Muscle layer of colon (tissue), 2 donors: Measurements from ENCODE around the gene SSBP3.

Source experiments
- H3K27ac ChIP-seq: one replicate; pipeline ENCODE4 v1.7.0; 2013; ENCODE audit warnings: low read depth, mild to moderate bottlenecking, low read length, moderate library complexity
- H3K27me3 ChIP-seq, 2 donors: one replicate each; pipeline ENCODE4 v1.7.0; 2013; ENCODE audit warnings: low read length in 2 of 2, mild to moderate bottlenecking in 2 of 2; ENCODE audit not compliant: insufficient read depth in 2 of 2, control insufficient read depth in 1 of 2
- H3K36me3 ChIP-seq: one replicate; pipeline ENCODE4 v1.7.0; 2013; ENCODE audit warnings: mild to moderate bottlenecking, low read length; ENCODE audit not compliant: insufficient read depth
- H3K4me1 ChIP-seq: one replicate; pipeline ENCODE4 v1.7.0; 2013; ENCODE audit warnings: mild to moderate bottlenecking, low read length; ENCODE audit not compliant: insufficient read depth
- H3K4me3 ChIP-seq, 2 donors: one replicate each; pipeline ENCODE4 v1.7.0; 2013; ENCODE audit warnings: low read length in 2 of 2, low read depth in 1 of 2, mild to moderate bottlenecking in 1 of 2, moderate library complexity in 1 of 2
- H3K9ac ChIP-seq: one replicate; pipeline ENCODE4 v1.7.0; 2013; ENCODE audit warnings: low read length
- H3K9me3 ChIP-seq: one replicate; pipeline ENCODE4 v1.7.0; 2013; ENCODE audit warnings: mild to moderate bottlenecking, low read length
- donor health status: abdominal sarcoma.
- donor health status: Adenocarcinoma of cecum.

Gene SSBP3

DNA sequence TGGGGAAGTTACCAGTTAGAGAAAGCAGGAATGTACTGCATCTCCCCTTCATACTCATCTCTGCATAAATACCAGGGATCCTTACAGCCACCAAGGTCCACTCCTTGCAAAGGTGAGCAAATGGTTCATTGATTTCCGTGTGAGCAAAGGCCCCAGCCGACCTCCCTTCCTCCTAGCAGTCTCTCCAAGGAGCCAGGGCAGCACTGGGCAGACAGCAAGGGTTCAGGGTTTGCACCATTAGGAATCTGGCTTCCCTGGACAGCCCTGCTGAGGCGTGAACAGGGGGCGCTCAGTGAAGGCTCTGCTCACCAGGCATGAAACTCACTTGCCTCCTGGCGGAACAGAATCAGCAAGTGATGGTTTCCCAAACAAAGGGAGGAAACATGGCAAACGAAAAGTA is 140.5 kb downstream of the SSBP3 start:
- H3K36me3 ChIP-seq, result no peaks in the 10 kb centered on the region
- no peaks in the 10 kb centered on the region for H3K9me3 ChIP-seq
- no peak overlapping the region for H3K27ac ChIP-seq
- no peak overlapping the region for H3K9ac ChIP-seq
- no peaks in the 10 kb centered on the region for H3K27me3 ChIP-seq
- no peak overlapping the region for H3K4me3 ChIP-seq
- peaks cover 28% of the 10 kb centered on the region for H3K4me1 ChIP-seq

DNA sequence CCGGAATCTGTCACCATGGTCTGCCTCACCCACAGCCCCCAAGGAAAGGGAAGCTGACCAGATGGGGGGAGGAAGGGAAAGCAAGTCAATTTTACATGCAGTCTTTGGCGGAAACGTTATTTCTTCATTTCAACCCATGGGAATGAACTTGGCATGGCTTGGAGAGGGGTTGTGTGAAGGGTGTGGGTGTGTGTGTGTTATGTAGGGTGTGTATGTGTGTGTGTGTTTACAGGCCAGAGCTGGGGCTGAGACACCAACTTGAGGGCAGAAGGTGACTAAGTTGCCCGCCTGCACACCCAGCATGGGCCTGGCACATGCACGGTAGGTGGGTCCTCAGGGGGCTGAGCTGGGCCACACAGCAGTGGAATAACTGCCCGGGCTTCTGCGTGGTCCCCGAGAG is 141.1 kb downstream of the SSBP3 start:
- Histone ChIP-seq H3K9me3 (no peaks in the 10 kb centered on the region), H3K27me3 (no peaks in the 10 kb centered on the region), H3K4me3 (no peak overlapping the region), H3K36me3 (no peaks in the 10 kb centered on the region), H3K4me1 (peaks cover 27% of the 10 kb centered on the region), H3K9ac (no peak overlapping the region), H3K27ac (no peak overlapping the region)

DNA sequence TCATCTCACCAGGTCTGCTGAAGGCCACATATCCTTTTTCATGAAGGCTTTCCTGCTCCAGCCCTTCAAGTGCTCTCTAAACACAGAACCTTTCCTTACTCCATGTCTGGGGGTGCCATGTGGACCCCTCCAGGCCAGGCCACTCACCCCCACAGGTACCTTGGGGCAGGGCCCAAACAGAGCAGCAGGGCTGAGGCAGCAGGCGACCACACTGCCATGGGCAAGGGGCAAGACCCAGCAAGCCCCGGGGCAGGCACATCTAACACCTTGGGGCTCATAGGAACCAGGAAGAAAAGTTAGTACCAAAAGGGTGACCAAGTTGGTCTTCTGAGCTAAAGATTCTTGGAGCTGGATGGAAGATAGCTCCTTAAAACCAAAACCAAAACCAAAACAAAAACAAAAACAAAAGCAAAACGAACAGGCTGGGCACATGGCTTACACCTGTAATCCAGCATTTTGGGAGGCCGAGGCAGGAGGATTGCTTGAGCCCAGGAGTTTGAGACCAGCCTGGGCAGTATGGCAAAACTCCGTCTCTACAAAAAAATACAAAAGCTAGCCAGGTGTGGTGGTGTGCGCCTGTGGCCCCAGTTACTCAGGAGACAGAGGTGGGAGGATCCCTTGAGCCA is 142.5 kb downstream of the SSBP3 start:
- no peak overlapping the region for H3K27ac ChIP-seq
- H3K36me3 ChIP-seq, result no peaks in the 10 kb centered on the region

DNA sequence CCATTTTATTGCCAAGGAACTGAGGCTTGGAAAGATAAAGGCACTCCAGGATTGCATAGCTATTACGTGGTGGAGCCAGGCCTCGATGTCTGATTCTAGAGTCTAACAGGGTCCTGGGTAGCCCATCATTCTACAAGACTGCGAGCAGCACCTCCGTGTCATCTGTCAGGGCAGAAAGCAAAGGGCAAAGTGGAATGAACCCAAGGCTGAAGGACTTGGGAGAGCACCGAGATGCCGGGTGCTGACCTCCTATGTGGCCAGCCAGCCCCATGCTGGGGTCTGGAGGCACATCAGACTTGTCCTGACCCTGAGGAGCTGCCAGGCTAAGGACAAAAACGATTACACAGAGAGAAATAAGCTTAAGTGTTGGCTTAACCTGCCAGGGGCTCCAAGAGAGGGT is 143.9 kb downstream of the SSBP3 start:
- no peak overlapping the region for H3K9ac ChIP-seq
- peaks cover 10% of the 10 kb centered on the region for H3K4me1 ChIP-seq
- no peak overlapping the region for H3K4me3 ChIP-seq
- H3K27ac ChIP-seq, result no peak overlapping the region
- no peaks in the 10 kb centered on the region for H3K27me3 ChIP-seq
- H3K9me3 ChIP-seq, result no peaks in the 10 kb centered on the region
- no peaks in the 10 kb centered on the region for H3K36me3 ChIP-seq

More for the DNA sequence above, 142.5 kb downstream of the SSBP3 start:
- Histone ChIP-seq H3K27me3 (no peaks in the 10 kb centered on the region), H3K9me3 (no peaks in the 10 kb centered on the region), H3K4me1 (peaks cover 23% of the 10 kb centered on the region), H3K9ac (no peak overlapping the region), H3K4me3 (no peak overlapping the region)

DNA sequence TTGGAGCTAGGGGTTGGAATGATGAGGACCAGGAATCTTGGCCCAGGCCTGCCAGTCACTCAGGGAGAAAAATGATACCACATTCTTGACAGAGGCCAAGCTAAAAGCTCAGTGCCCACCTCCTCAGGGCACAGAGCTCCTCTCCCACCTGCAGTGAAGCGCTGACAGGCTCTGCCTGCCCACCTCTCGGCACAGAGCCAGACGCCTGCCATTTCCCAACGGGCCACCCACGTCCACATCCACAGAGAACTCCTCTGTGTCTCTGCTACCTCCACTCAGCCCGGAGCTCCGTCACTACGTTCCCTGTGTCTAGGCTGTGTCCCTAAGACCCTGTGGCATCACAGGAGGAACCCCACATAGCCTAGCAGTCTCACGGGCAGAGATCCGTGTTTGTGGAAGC is 145.4 kb downstream of the SSBP3 start:
- Histone ChIP-seq H3K9me3 (no peaks in the 10 kb centered on the region), H3K4me3 (no peak overlapping the region), H3K36me3 (no peaks in the 10 kb centered on the region), H3K4me1 (peaks cover 6% of the 10 kb centered on the region), H3K27me3 (no peaks in the 10 kb centered on the region), H3K27ac (no peak overlapping the region), H3K9ac (no peak overlapping the region)

DNA sequence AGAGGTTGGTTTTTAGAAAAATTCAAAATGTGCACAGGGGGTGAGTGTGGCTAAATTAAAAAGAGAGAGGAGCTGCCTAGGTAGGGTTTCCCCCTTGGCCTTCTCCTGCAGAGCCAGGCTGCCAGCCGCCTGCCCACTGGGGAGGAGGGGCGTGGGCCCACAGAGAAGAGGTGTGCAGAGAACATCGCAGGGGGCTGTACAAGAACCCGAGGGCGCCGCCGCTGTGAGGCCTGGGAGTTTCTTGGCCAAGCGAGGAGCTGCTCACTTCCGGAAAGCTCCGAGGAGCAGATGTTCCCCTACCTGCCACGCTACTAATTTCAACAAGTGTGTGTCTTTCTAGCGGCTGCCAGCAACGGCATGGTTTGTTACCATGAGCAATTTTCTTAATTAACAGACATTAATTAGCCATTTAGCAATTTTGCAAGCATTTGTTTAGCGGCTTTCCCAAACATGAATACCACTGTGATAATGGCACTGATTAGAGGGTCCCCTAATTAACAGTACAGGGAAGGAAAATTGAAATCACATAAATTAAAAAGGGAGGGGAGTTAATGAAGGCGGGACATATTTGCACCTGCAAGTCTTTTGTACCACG is 146.6 kb downstream of the SSBP3 start:
- Histone ChIP-seq H3K27me3 (no peaks in the 10 kb centered on the region), H3K4me3 (no peak overlapping the region), H3K36me3 (no peaks in the 10 kb centered on the region), H3K9ac (no peak overlapping the region), H3K27ac (no peak overlapping the region), H3K4me1 (peaks cover 6% of the 10 kb centered on the region), H3K9me3 (no peaks in the 10 kb centered on the region)

DNA sequence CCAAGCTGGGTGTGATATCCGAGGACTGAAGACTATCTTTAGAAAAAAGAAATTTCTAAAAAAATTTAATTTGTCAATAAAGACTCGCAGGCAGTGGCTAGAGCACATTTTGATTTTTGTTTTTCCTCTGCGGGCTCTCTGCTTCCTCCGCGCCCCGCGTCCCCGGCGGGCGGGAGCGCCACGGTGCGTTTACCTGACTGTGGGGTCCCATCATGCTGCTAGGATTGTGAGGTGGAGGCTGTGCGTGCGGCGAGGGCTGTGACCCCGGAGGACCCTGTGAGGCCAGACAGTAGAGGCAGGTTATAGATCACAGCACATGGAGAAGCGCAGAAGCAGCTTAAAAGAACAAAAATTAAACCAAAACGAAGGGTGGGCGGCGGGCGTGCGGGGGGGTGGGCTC is 148.3 kb downstream of the SSBP3 start:
- H3K9me3 ChIP-seq, result no peaks in the 10 kb centered on the region
- no peak overlapping the region for H3K9ac ChIP-seq
- H3K36me3 ChIP-seq, result no peaks in the 10 kb centered on the region
- no peak overlapping the region for H3K27ac ChIP-seq
- H3K4me3 ChIP-seq, result no peak overlapping the region
- H3K27me3 ChIP-seq, result no peaks in the 10 kb centered on the region
- H3K4me1 ChIP-seq, result peaks cover 4% of the 10 kb centered on the region

DNA sequence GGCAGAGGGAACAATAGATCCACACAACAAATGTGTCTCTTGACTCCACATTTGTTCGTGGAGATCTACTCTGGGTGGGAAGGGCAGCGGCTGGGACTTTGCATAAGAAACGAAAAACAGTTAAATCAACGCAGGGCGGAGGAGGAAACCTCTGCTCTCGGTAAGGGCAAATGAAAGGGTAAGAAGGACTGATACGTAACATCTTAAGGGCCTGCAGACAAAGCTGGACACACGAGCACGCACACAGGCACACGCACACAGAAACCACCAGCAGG is 148.9 kb downstream of the SSBP3 start:
- Histone ChIP-seq H3K27ac (no peak overlapping the region), H3K9me3 (no peaks in the 10 kb centered on the region), H3K27me3 (no peaks in the 10 kb centered on the region), H3K4me1 (no peaks in the 10 kb centered on the region), H3K36me3 (no peaks in the 10 kb centered on the region), H3K9ac (no peak overlapping the region), H3K4me3 (no peak overlapping the region)

DNA sequence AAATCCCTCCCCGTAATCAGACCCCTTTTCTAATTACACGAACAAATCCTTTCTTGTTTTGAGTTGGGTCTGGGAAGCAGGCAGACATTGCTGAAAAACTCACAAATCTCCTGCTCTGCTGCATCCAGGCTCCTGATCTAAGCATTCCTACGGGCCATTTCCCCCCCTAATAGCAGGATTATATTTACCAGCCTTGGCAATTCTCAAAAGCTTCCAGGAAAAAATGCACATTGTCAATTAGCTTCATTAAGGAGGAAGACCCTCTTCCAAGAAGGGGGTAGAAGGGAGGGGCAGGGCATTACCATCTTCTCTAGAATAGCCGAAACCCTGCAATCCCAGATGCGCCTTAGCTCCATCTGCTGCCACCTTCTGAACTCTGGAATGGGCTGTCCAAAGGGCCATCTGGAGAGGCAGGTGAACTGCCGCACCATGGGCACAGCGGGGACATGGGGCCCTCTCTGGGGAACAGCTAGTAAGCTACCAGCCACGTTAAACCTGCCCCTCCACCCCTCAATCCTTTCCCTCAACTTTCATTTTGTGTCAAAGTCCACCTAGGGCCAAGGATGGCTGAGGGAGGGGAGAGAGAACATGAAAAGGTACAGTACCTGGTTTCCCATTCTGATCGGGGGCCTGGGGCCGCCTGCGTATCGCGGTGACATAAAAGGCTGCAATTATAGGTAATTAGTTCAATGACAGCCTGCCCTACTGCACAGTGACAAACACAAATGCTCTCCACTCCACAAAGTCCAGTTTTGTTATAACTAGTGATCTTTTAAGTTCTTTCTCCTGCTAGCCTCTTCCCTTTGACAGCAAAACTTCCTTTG is 149.5 kb downstream of the SSBP3 start:
- Histone ChIP-seq H3K9me3 (no peaks in the 10 kb centered on the region), H3K4me1 (no peaks in the 10 kb centered on the region), H3K27me3 (no peaks in the 10 kb centered on the region), H3K9ac (no peak overlapping the region), H3K4me3 (no peak overlapping the region), H3K36me3 (no peaks in the 10 kb centered on the region), H3K27ac (no peak overlapping the region)

DNA sequence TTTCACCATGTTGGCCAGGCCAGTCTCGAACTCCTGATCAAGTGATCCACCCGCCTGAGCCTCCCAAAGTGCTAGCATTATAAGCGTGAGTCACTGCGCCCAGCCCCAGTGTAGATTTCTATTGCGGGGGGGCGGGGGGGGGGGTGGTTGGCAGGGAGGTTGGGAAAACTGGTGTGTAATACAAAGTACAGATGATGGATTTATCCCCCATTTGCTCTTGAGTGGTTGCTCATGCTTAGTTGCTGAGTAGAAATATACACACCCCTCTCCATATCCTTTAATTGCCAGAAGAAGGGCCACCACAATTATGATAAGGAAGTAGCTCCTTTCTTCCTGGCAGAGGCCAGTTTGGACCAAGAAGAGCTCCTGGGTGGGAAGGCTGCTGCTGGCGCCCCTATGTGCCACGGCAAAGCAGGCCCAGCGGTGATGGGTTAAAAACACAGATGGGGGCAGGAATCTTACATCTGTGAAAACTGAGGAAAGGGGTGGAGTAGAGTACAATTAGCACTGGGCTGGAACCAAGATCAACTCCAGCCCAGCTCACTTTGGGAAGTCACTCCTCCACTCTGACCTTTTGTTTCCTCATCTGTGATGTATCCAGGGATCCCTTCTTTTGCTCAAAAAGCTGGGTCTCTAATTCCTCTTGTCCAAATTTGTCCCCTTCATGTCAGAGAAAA is 151.0 kb downstream of the SSBP3 start:
- Histone ChIP-seq H3K9ac (no peak overlapping the region), H3K27ac (no peak overlapping the region), H3K27me3 (no peaks in the 10 kb centered on the region), H3K4me3 (no peak overlapping the region), H3K9me3 (no peaks in the 10 kb centered on the region), H3K36me3 (no peaks in the 10 kb centered on the region), H3K4me1 (no peaks in the 10 kb centered on the region)

DNA sequence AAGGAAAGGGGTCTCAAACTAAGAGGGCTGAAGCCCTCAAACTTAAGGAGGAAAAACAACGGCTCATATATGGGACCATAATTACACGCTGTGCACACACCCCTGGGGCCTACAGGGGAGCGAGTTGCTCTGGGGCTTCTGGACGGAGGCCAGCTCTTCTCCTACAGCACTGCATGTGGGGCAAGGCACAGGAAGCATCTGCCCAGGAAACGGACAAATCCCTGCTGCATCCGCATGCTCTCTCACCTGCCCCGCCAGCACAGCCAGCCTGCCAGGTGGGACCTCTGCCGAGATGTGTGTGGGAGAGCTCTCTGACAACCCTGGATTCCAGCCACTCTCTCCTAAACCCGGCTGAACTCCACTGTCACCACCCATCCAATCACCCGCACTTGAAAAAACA is 152.1 kb downstream of the SSBP3 start:
- no peaks in the 10 kb centered on the region for H3K36me3 ChIP-seq
- H3K27me3 ChIP-seq, result no peaks in the 10 kb centered on the region
- no peak overlapping the region for H3K4me3 ChIP-seq
- H3K4me1 ChIP-seq, result no peaks in the 10 kb centered on the region
- H3K27ac ChIP-seq, result no peak overlapping the region
- no peaks in the 10 kb centered on the region for H3K9me3 ChIP-seq
- H3K9ac ChIP-seq, result no peak overlapping the region
